K562 (cell line): ENCODE data around the gene EIF2AK3. TPM values are rescaled to one million over a fixed set of nuclear protein-coding genes. Genes with fewer than 3 reads are reported as not detected.

ENCODE experiments used
- ATAC-seq: fragments of 200-7000 bp; cut with Tn5 transposase; 3 replicates; pipeline ENCODE4 v1.9.1; 2020; ENCODE audit warnings: moderate library complexity
- Bru-seq: library from RNA; stranded (reverse); fragments of 400-500 nt; gene quantifications from one replicate; lab custom pipeline; 2021; lab: Mats Ljungman, UMichigan
- BruChase-seq, 2 experiments: library from RNA; stranded (reverse); fragments of 400-500 nt; gene quantifications; one replicate each; lab custom pipeline; 2021; lab: Mats Ljungman, UMichigan
- BruUV-seq: library from RNA; stranded (reverse); fragments of 400-500 nt; replicated peaks from 2 replicates; lab custom pipeline; 2021; lab: Mats Ljungman, UMichigan
- CTCF ChIA-PET: fragments of 300-600 bp; formaldehyde crosslinking; extraction: SDS; loops from one replicate; lab custom pipeline; 2021; ENCODE audit warnings: low intra/inter-chr PET ratio; lab: Yijun Ruan, JAX
- POLR2A ChIA-PET: fragments of 300-600, 350-650 bp; sonication (Branson Sonifier 250); formaldehyde crosslinking; extraction: SDS; loops from one replicate; lab custom pipeline; 2021; ENCODE audit warnings: antibody characterized with exemption, inconsistent platforms; lab: Yijun Ruan, JAX
- DNase-seq, 4 experiments: peaks; one replicate each; pipeline versions ENCODE4 v3.0.0 to v3.0.0-alpha.2; 2011 to 2018; ENCODE audit warnings: low spot score in 3 of 4, mixed read lengths in 3 of 4; ENCODE audit errors: extremely low read depth in 1 of 4
- FAIRE-seq: peaks from 2 replicates; lab custom pipeline; 2011; peaks lifted over from hg19 to GRCh38; lab: Jason Lieb, UNC
- H2AFZ ChIP-seq: 2 replicates; pipeline ENCODE4 v1.6.0; 2011; ENCODE audit warnings: low read depth, low read length, control low read depth, inconsistent platforms
- H3K27ac ChIP-seq: fragments of 200-600 bp; 3 replicates; pipeline ENCODE4 v1.8.0; 2011; ENCODE audit warnings: low read depth, mild to moderate bottlenecking, control low read depth, inconsistent platforms, low read length, moderate library complexity, mixed read lengths; ENCODE audit errors: extremely low read depth
- H3K27me3 ChIP-seq, 2 experiments: fragments of 300-600 bp in 1 of 2; 2 replicates in 1 of 2; 3 replicates in 1 of 2; pipeline versions ENCODE4 v1.6.0 to v1.8.0; 2011; ENCODE audit warnings: inconsistent platforms in 2 of 2, low read length in 2 of 2, mild to moderate bottlenecking in 1 of 2, mixed read lengths in 1 of 2, moderate library complexity in 1 of 2; ENCODE audit not compliant: control insufficient read depth in 2 of 2, insufficient read depth in 2 of 2
- H3K36me3 ChIP-seq: fragments of 300-600 bp; 3 replicates; pipeline ENCODE4 v1.8.0; 2011; ENCODE audit warnings: mild to moderate bottlenecking, low read length, inconsistent platforms; ENCODE audit not compliant: control insufficient read depth, insufficient read depth
- H3K4me1 ChIP-seq, 2 experiments: fragments of 200-600 bp in 1 of 2; replicated peaks in 1 of 2; 2 replicates in 1 of 2; 3 replicates in 1 of 2; pipeline versions ENCODE4 v1.5.1 to v1.8.0; 2011; ENCODE audit warnings: inconsistent platforms in 2 of 2, low read length in 2 of 2, mild to moderate bottlenecking in 1 of 2, mixed read lengths in 1 of 2, moderate library complexity in 1 of 2; ENCODE audit not compliant: control insufficient read depth in 2 of 2, insufficient read depth in 2 of 2
- H3K4me2 ChIP-seq: 2 replicates; pipeline ENCODE4 v1.6.1; 2011; ENCODE audit warnings: low read length, control low read depth, inconsistent platforms, mixed read lengths; ENCODE audit not compliant: insufficient read depth
- H3K4me3 ChIP-seq: fragments of 200-600 bp; sonication (generic), shearing (Covaris generic); 2 replicates; pipeline ENCODE4 v1.5.1; 2016; ENCODE audit warnings: control low read depth, inconsistent platforms
- H3K79me2 ChIP-seq: fragments of 200-600 bp; 3 replicates; pipeline ENCODE4 v1.8.0; 2011; ENCODE audit warnings: low read length, inconsistent platforms; ENCODE audit not compliant: control insufficient read depth, insufficient read depth
- H3K9ac ChIP-seq, 2 experiments: 2 replicates each; pipeline versions ENCODE4 v1.6.0 to v1.6.1; 2011; ENCODE audit warnings: low read depth in 2 of 2, low read length in 2 of 2, control low read depth in 1 of 2, inconsistent platforms in 1 of 2, mild to moderate bottlenecking in 1 of 2, mixed read lengths in 1 of 2; ENCODE audit not compliant: insufficient read depth in 1 of 2
- H3K9me1 ChIP-seq: one replicate; pipeline ENCODE4 v1.6.0; 2011; ENCODE audit warnings: inconsistent platforms, mild to moderate bottlenecking, low read length, moderate library complexity; ENCODE audit not compliant: control insufficient read depth, insufficient read depth
- H3K9me3 ChIP-seq: replicated peaks from 2 replicates; pipeline ENCODE4 v1.5.1; 2011; ENCODE audit warnings: low read depth, low read length, inconsistent platforms; ENCODE audit not compliant: control insufficient read depth, insufficient read depth
- H4K20me1 ChIP-seq: replicated peaks from 2 replicates; pipeline ENCODE4 v1.6.1; 2011; ENCODE audit warnings: low read length, inconsistent platforms, mixed read lengths; ENCODE audit not compliant: control insufficient read depth, insufficient read depth
- CXXC5 ChIP-seq: fragments of 250-450 bp; sonication (Bioruptor Pico); IDR thresholded peaks from 2 replicates; pipeline ENCODE4 v1.8.0; 2022; ENCODE audit warnings: inconsistent platforms, mild to moderate bottlenecking, moderate library complexity
- DNMT1 ChIP-seq: fragments of 450-650 bp; IDR thresholded peaks from 2 replicates; pipeline ENCODE4 v1.6.1; 2016; ENCODE audit warnings: antibody characterized with exemption, mild to moderate bottlenecking
- GABPA ChIP-seq: fragments of 200-800 bp; sonication (Bioruptor generic); conservative IDR thresholded peaks from 2 replicates; pipeline ENCODE4 v1.6.1; 2016; ENCODE audit warnings: low read depth, missing genetic modification characterization, missing compliant biosample characterization
- HDAC8 ChIP-seq: fragments of 450-650 bp; IDR thresholded peaks from 2 replicates; pipeline ENCODE4 v1.6.1; 2016; ENCODE audit warnings: mild to moderate bottlenecking, missing genetic modification characterization, moderate library complexity, missing compliant biosample characterization
- POLR2G ChIP-seq: fragments of 200-400 bp; formaldehyde crosslinking; IDR thresholded peaks from 2 replicates; pipeline ENCODE4 v1.6.1; 2017; ENCODE audit warnings: low read depth, mild to moderate bottlenecking, antibody characterized with exemption, low read length, moderate library complexity
- RBM39 ChIP-seq: fragments of 200-400 bp; formaldehyde crosslinking; optimal IDR thresholded peaks from 2 replicates; pipeline ENCODE3; 2018; ENCODE audit warnings: low read depth, low read length
- SMAD1 ChIP-seq: fragments of 150-350 bp; IDR thresholded peaks from 2 replicates; pipeline ENCODE4 v1.6.1; 2014; ENCODE audit warnings: low read length, low read depth; ENCODE audit not compliant: partially characterized antibody
- SRSF7 ChIP-seq: fragments of 200-400 bp; formaldehyde crosslinking; optimal IDR thresholded peaks from 2 replicates; pipeline ENCODE3; 2017; ENCODE audit warnings: mild to moderate bottlenecking, low read depth, low read length
- ZNF121 ChIP-seq: sonication (generic); formaldehyde crosslinking; conservative IDR thresholded peaks from 2 replicates; pipeline ENCODE4 v1.8.0; 2022; ENCODE audit warnings: missing genetic modification reagents
- ZNF3 ChIP-seq: fragments of 250-450 bp; sonication (Bioruptor Pico); IDR thresholded peaks from 2 replicates; pipeline ENCODE4 v1.5.0; 2021; ENCODE audit warnings: mild to moderate bottlenecking, moderate library complexity
- ZSCAN29 ChIP-seq: fragments of 450-650 bp; IDR thresholded peaks from 2 replicates; pipeline ENCODE4 v1.6.1; 2017
- WGBS: fragments of 100-300 bp; shearing (Covaris generic); methylation state at CpG from one replicate; pipeline ENCODE4 v1.1.6; 2016; ENCODE audit warnings: low coverage, mixed read lengths; ENCODE audit not compliant: insufficient coverage; ENCODE audit errors: missing lambda C conversion rate; 5-methylcytosine and 5-hydroxymethylcytosine counted together
- in situ Hi-C: fragments of 300-500 bp; cut with MboI; formaldehyde crosslinking; loops from 4 replicates; pipeline ENCODE4 v1.15.0; 2018; ENCODE audit warnings: inconsistent platforms, mixed read lengths
- intact Hi-C: fragments of 100-400 bp; cut with micrococcal nuclease; formaldehyde crosslinking; loops from 2 replicates; pipeline ENCODE4 v1.14.2; 2022
- long read RNA-seq, 3 experiments: library from polyadenylated mRNA in 2 of 3; library from RNA in 1 of 3; unstranded in 2 of 3; stranded (forward) in 1 of 3; transcript quantifications; one replicate each; pipeline ENCODE4 v2.0.0, GENCODE V29; 2019 to 2022
- polyA minus RNA-seq, 3 experiments: library from RNA; depleted of rRNA, polyadenylated mRNA; stranded (reverse); fragments of >200 nt; gene quantifications; 2 replicates each; pipeline ENCODE4 v1.2.3, GENCODE V29; 2011
- polyA plus RNA-seq, 8 experiments: library from polyadenylated mRNA; depleted of rRNA in 4 of 8; stranded (reverse) in 5 of 8; unstranded in 3 of 8; fragments of >200 nt; fragmentation: Nextera tagmentation in 2 of 8; fragmentation: Illumina TruSeq in 1 of 8; extraction: Ambion mirVana in 2 of 8; extraction: Trizol in 1 of 8; gene quantifications; 2 replicates each; pipeline versions ENCODE4 v1.2.1 to v1.2.3, GENCODE V29; 2011 to 2014; ENCODE audit warnings: inconsistent platforms in 1 of 8, missing spikeins in 1 of 8
- total RNA-seq, 7 experiments: library from RNA; depleted of rRNA in 6 of 7; stranded (reverse); fragments of >200 nt in 6 of 7; fragmentation: Illumina TruSeq in 2 of 7; extraction: Trizol in 2 of 7; gene quantifications; 2 replicates each; pipeline versions ENCODE4 v1.2.1 to v1.2.3, GENCODE V29; 2011 to 2021; ENCODE audit warnings: low replicate concordance in 1 of 7
- TF ChIP-seq, protein P1 (sequence below), 2 experiments: fragments of 450-650 bp in 1 of 2; sonication (generic) in 1 of 2; formaldehyde crosslinking in 1 of 2; IDR thresholded peaks in 1 of 2; conservative IDR thresholded peaks in 1 of 2; 2 replicates each; pipeline versions ENCODE4 v1.6.1 to v1.8.1; 2016 to 2023; ENCODE audit warnings: mild to moderate bottlenecking in 2 of 2, moderate library complexity in 2 of 2, inconsistent platforms in 1 of 2, missing genetic modification reagents in 1 of 2
- TF ChIP-seq, protein P2 (sequence below): sonication (generic); formaldehyde crosslinking; IDR thresholded peaks from 2 replicates; pipeline ENCODE4 v1.8.0; 2022; ENCODE audit warnings: mild to moderate bottlenecking, missing genetic modification reagents

Gene EIF2AK3
- total RNA-seq (2011; cell fraction: chromatin; rRNA removed; ENCODE audit: low replicate concordance) = 11.0 and 50.4 TPM in 2 replicates
- total RNA-seq (2011; cell fraction: nucleolus; rRNA removed) = 13.0 and 13.6 TPM in 2 replicates
- total RNA-seq (2011; cell fraction: nucleoplasm; rRNA removed) = 19.3 and 21.9 TPM in 2 replicates
- total RNA-seq (2014; rRNA removed) (7.1 and 9.3 TPM in 2 replicates), total RNA-seq (2014; rRNA removed; fragmentation: Illumina TruSeq; extraction: Trizol) (11.6 and 14.7 TPM in 2 replicates), total RNA-seq (2015; rRNA removed; fragmentation: Illumina TruSeq; extraction: Trizol) (10.3 and 13.1 TPM in 2 replicates), total RNA-seq (2021) (5.9 and 7.4 TPM in 2 replicates), polyA plus RNA-seq (2011; rRNA removed) (6.3 and 7.5 TPM in 2 replicates), polyA plus RNA-seq (2014; fragmentation: Illumina TruSeq; extraction: Trizol) (7.3 and 9.8 TPM in 2 replicates), polyA plus RNA-seq (2014; fragmentation: Nextera tagmentation; extraction: Ambion mirVana) (1 to 10 TPM; 1.7 to 2.2 TPM), polyA plus RNA-seq (2014; rRNA removed) (3.2 and 7.7 TPM in 2 replicates), polyA minus RNA-seq (2011; rRNA and poly(A)+ RNA removed) (23.6 and 24.8 TPM in 2 replicates), Bru-seq, nascent RNA (percentile 75 among the genes with signal in this experiment), BruChase-seq, experiment 1, labeled RNA remaining after a 2-hour chase (percentile 81 among the genes with signal in this experiment), BruChase-seq, experiment 2, labeled RNA remaining after a 6-hour chase (percentile 83 among the genes with signal in this experiment)
- polyA plus RNA-seq (2011; cell fraction: cytosol; rRNA removed) = 1.5 and 3.2 TPM in 2 replicates
- polyA plus RNA-seq (2011; cell fraction: nucleus; rRNA removed) = 6.9 and 8.7 TPM in 2 replicates
- 6.0 and 9.5 TPM in 2 replicates for polyA plus RNA-seq (2012)
- polyA minus RNA-seq (2011; cell fraction: cytosol; rRNA and poly(A)+ RNA removed) = 5.6 and 7.8 TPM in 2 replicates
- polyA minus RNA-seq (2011; cell fraction: nucleus; rRNA and poly(A)+ RNA removed) = 7.0 and 11.0 TPM in 2 replicates
- long read RNA-seq, experiment 1, full-length matches to known transcripts = 7 of 16 reads
- long read RNA-seq, experiment 1, partial matches to known transcripts = 3 of 16 reads
- long read RNA-seq, experiment 1, other reads (novel, unspliced or antisense) = 6 of 16 reads
- long read RNA-seq, experiment 2, partial matches to known transcripts = 0 of 1 reads
- long read RNA-seq, experiment 2, other reads (novel, unspliced or antisense) = 1 of 1 reads
- long read RNA-seq, experiment 3 = 0 reads

DNA sequence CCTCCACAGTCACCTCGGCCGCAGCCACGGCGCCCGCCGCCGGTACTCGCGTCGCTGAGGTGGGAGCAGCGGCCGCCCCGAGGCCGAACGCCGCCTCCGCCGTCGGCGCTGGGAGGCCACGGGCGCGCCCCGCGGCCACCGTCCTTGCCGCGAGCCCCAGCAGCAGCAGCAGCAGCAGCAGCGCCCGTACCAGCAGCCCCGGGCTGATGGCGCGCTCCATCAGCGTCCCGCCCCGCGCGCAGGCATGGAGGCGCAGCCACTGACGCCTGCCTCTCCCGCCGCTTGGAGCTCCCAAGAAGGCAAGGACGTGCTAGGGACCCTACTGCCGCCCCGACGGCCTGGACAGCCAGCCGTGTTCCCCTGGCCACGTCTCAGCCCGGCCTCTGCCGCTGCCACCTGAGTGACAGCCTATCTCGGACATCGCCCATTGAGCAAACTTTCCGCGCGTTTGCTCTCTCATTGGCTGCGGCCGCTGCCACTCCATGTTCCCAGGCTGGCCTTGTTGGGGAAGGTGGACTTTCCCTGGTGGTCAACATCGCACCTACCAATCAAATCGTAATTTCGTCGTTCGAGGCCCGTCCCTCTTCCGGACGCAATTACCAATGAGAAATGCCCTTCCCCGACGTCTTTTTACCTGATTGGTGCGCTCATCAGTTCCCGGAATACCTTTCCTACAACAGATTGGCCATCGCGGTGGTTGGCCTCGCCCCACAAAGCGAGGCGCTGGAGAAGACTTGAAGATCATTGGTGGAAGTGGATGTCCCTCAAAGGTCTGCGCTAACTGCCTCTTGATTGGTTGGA lies at the start of gene EIF2AK3:
EIF2AK3 (minus strand) TSS at position 410 of the 801 bp plus-strand sequence; CDS start at position 220, 190 bp downstream.
- H3K9me3 ChIP-seq = no peaks in the 10 kb centered on the region
- intact Hi-C loops = loop anchor here (5.0 kb wide), 2 partner anchors 35 to 40 kb away; no protein-coding TSS in a partner anchor
- H4K20me1 ChIP-seq = peaks cover 17% of the 10 kb centered on the region
- H3K4me3 ChIP-seq = peak within 1 kb of the TSS; percentile 90
- H3K79me2 ChIP-seq = peaks cover 56% of the 10 kb centered on the region
- H3K9ac ChIP-seq = peak within 1 kb of the TSS; percentile 95 to 97
- in situ Hi-C loops = no loop called here
- H2AFZ ChIP-seq = peak within 1 kb of the TSS; percentile 97
- CTCF ChIA-PET = interaction anchor here (0.6 kb wide), 1 partner anchor 39 kb away, joined by 3 read pairs; no protein-coding TSS in a partner anchor
- WGBS = under 1% methylated on average over 40 of the region's 75 CpGs
- FAIRE-seq = peak; percentile 100
- POLR2A ChIA-PET = interaction anchor here (0.6 to 3.0 kb wide), 17 partner anchors 9 to 84 kb away, joined by 3 to 16 read pairs (median 6); partner anchors contain the start of gene RPIA
- peak; percentile 94 for ATAC-seq
- H3K4me2 ChIP-seq = peak within 1 kb of the TSS; percentile 100
- BruUV-seq = no TSS peak
- H3K9me1 ChIP-seq = no peaks in the 10 kb centered on the region
- H3K27ac ChIP-seq = peak within 1 kb of the TSS; percentile 98
- H3K27me3 ChIP-seq = no peaks in the 10 kb centered on the region
- DNase-seq = peak; percentile 96 to 100 (median 98)
- H3K36me3 ChIP-seq = no peaks in the 10 kb centered on the region
- H3K4me1 ChIP-seq = peaks cover 16 to 22% of the 10 kb centered on the region in 2 experiments; a peak in 4 of 5 replicates
- TF ChIP-seq, protein P1, sequence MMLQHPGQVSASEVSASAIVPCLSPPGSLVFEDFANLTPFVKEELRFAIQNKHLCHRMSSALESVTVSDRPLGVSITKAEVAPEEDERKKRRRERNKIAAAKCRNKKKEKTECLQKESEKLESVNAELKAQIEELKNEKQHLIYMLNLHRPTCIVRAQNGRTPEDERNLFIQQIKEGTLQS (IDR thresholded peaks at IDR 0.05) = no peak
- TF ChIP-seq, protein P1 (CRISPR knock-in tag; conservative IDR thresholded peaks at IDR 0.05) = peak; percentile 68; the same call in 1 of the 2 replicates
- TF ChIP-seq CXXC5 (CRISPR knock-in tag) (peak; percentile 92), SMAD1 (no peak), SRSF7 (no peak), ZSCAN29 (no peak), GABPA (tag) (peak; percentile 88), ZNF121 (CRISPR knock-in tag) (no peak), POLR2G (peak; percentile 98), ZNF3 (CRISPR knock-in tag) (no peak), HDAC8 (tag) (no peak), DNMT1 (no peak), RBM39 (no peak)
- TF ChIP-seq, protein P2, sequence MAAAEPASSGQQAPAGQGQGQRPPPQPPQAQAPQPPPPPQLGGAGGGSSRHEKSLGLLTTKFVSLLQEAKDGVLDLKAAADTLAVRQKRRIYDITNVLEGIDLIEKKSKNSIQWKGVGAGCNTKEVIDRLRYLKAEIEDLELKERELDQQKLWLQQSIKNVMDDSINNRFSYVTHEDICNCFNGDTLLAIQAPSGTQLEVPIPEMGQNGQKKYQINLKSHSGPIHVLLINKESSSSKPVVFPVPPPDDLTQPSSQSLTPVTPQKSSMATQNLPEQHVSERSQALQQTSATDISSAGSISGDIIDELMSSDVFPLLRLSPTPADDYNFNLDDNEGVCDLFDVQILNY (CRISPR knock-in tag) = no peak
